Occipital lobe (tissue), 2 donors: ENCODE data around the gene TNFAIP3. TPM values are rescaled to one million over a fixed set of nuclear protein-coding genes. Genes with fewer than 3 reads are reported as not detected.

Experiments
- DNase-seq: peaks from one replicate; lab custom pipeline; 2025; lab: John Stamatoyannopoulos, UW
- total RNA-seq: library from RNA; depleted of rRNA; stranded (reverse); fragments of >200 nt; gene quantifications from one replicate; pipeline ENCODE4 v1.2.3, GENCODE V29; 2014

The TNFAIP3 gene
- total RNA-seq, 1 donor from 2014 or later = 0.78 TPM

GRCh38 chr6:137921823-137922222 is 54.8 kb downstream of the TNFAIP3 start:
- no peak for DNase-seq

GRCh38 chr6:137923866-137924653 is 57.0 kb downstream of the TNFAIP3 start:
- no peak for DNase-seq

GRCh38 chr6:137925141-137925698 is 58.2 kb downstream of the TNFAIP3 start:
- no peak for DNase-seq

- DNase-seq = no peak
Measured at GRCh38 chr6:137926207-137926731, 59.2 kb downstream of the TNFAIP3 start.

GRCh38 chr6:137926985-137927384 is 59.9 kb downstream of the TNFAIP3 start:
- DNase-seq = no peak

GRCh38 chr6:137927777-137928218 is 60.7 kb downstream of the TNFAIP3 start:
- no peak for DNase-seq

- no peak for DNase-seq
Measured at GRCh38 chr6:137928286-137928685, 61.2 kb downstream of the TNFAIP3 start.

GRCh38 chr6:137931849-137932465 is 64.9 kb downstream of the TNFAIP3 start:
- DNase-seq = no peak

Other genes with a start within 250 kb of the TNFAIP3 start
- gene PERP, start 240.2 kb downstream of the TNFAIP3 start, total RNA-seq = 1.4 TPM